Measurements from ENCODE around the gene TYMP. TPM values are rescaled to one million over a fixed set of nuclear protein-coding genes. Genes with fewer than 3 reads are reported as not detected.

TYMP gene
- total RNA-seq, 3 donors from 2014 or later (not counting 1 experiment from before 2014, with no cell fraction given), result 17.7 to 44.6 (median 32.4) TPM

DNA sequence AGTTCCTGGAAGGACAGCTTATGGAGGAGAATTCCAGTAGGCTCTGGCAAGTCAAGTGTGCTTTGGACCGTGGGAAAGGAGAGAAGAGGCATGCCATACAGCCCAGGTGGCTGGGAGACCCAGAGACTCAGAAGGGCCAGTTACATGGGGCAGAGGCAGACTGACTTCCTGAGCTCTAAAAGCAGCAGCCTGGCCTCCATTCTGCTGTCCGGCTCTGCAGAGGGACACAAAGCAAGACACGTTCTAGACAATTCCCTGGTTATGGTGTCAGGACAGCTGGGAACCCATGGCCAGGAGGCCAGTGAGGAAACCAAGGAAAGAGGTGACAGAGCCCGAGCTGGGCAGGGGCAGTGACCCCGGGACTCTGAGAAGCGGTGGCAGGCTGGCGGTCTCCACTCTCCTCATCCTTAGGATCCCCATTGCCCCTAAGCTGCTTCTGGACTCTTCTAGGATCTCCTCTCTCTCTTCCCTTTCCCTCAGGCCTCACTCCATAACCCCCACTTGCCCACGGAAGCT, 45.7 kb upstream of the TYMP start:
- H3K27ac Mint-ChIP-seq, result no peak overlapping the region
- TF ChIP-seq, protein P1, sequence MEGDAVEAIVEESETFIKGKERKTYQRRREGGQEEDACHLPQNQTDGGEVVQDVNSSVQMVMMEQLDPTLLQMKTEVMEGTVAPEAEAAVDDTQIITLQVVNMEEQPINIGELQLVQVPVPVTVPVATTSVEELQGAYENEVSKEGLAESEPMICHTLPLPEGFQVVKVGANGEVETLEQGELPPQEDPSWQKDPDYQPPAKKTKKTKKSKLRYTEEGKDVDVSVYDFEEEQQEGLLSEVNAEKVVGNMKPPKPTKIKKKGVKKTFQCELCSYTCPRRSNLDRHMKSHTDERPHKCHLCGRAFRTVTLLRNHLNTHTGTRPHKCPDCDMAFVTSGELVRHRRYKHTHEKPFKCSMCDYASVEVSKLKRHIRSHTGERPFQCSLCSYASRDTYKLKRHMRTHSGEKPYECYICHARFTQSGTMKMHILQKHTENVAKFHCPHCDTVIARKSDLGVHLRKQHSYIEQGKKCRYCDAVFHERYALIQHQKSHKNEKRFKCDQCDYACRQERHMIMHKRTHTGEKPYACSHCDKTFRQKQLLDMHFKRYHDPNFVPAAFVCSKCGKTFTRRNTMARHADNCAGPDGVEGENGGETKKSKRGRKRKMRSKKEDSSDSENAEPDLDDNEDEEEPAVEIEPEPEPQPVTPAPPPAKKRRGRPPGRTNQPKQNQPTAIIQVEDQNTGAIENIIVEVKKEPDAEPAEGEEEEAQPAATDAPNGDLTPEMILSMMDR (IDR thresholded peaks at IDR 0.05), result no peak
- H3K27me3 Mint-ChIP-seq (ENCODE audit: low read depth in 2 of 2), result no peaks in the 10 kb centered on the region
- no peaks in the 10 kb centered on the region for H3K36me3 Mint-ChIP-seq
- ATAC-seq (no peak), DNase-seq (no peak)
- 96% methylated on average over 8 of the region's 8 CpGs for WGBS (ENCODE audit: insufficient coverage)
- Histone ChIP-seq H3K9me3 (ENCODE audit: control insufficient read depth, insufficient read depth, low read length) (no peaks in the 10 kb centered on the region), H3K4me3 (ENCODE audit: low read length) (no peak overlapping the region), H3K27me3 (ENCODE audit: control insufficient read depth, insufficient read depth, low read length) (no peaks in the 10 kb centered on the region), H3K36me3 (ENCODE audit: control insufficient read depth, insufficient read depth, low read length) (peaks cover 8% of the 10 kb centered on the region), H3K27ac (ENCODE audit: low read length) (no peak overlapping the region), H3K4me1 (ENCODE audit: control insufficient read depth, insufficient read depth, low read length) (peaks cover 21% of the 10 kb centered on the region)
- no peak overlapping the region for H3K4me3 Mint-ChIP-seq
- intact Hi-C loops (cut with micrococcal nuclease), result no loop called here
- H3K9me3 Mint-ChIP-seq, result no peaks in the 10 kb centered on the region
- peaks cover 0 to 13% of the 10 kb centered on the region in 2 donors for H3K4me1 Mint-ChIP-seq

DNA sequence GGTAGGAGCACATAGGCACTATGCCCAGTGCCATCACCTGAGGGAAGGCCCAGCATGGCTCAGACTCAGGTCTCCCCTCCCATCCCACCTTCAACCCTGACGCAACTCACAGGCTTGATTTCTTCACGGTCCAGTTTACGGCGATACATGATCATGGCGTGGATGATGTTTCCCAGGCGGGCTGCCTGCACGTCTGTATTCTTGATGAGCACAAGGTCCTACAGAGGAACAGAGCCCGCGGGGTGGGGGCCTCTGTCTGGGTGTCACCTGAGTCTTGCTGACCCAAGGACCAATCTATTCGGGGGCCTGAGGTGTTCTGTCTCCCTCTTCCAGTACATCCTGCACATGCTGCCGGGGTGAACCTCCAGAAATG, 44.6 kb upstream of the TYMP start:
- H3K36me3 ChIP-seq (ENCODE audit: control insufficient read depth, insufficient read depth, low read length), result peaks cover 12% of the 10 kb centered on the region
- H3K27me3 Mint-ChIP-seq (ENCODE audit: low read depth in 2 of 2), result no peaks in the 10 kb centered on the region
- no peak overlapping the region for H3K27ac Mint-ChIP-seq
- no peaks in the 10 kb centered on the region for H3K9me3 ChIP-seq (ENCODE audit: control insufficient read depth, insufficient read depth, low read length)
- ATAC-seq (no peak), DNase-seq (no peak)
- H3K4me1 ChIP-seq (ENCODE audit: control insufficient read depth, insufficient read depth, low read length), result peaks cover 21% of the 10 kb centered on the region
- no peaks in the 10 kb centered on the region for H3K36me3 Mint-ChIP-seq
- no peaks in the 10 kb centered on the region for H3K27me3 ChIP-seq (ENCODE audit: control insufficient read depth, insufficient read depth, low read length)
- no peak overlapping the region for H3K27ac ChIP-seq (ENCODE audit: low read length)
- H3K4me1 Mint-ChIP-seq, result peaks cover 0 to 8% of the 10 kb centered on the region in 2 donors
- no peaks in the 10 kb centered on the region for H3K9me3 Mint-ChIP-seq
- no peak overlapping the region for H3K4me3 Mint-ChIP-seq
- no peak overlapping the region for H3K4me3 ChIP-seq (ENCODE audit: low read length)
- intact Hi-C loops (cut with micrococcal nuclease), result no loop called here
- TF ChIP-seq, protein P1 (IDR thresholded peaks at IDR 0.05), result no peak
- 96% methylated on average over 11 of the region's 11 CpGs for WGBS (ENCODE audit: insufficient coverage)

DNA sequence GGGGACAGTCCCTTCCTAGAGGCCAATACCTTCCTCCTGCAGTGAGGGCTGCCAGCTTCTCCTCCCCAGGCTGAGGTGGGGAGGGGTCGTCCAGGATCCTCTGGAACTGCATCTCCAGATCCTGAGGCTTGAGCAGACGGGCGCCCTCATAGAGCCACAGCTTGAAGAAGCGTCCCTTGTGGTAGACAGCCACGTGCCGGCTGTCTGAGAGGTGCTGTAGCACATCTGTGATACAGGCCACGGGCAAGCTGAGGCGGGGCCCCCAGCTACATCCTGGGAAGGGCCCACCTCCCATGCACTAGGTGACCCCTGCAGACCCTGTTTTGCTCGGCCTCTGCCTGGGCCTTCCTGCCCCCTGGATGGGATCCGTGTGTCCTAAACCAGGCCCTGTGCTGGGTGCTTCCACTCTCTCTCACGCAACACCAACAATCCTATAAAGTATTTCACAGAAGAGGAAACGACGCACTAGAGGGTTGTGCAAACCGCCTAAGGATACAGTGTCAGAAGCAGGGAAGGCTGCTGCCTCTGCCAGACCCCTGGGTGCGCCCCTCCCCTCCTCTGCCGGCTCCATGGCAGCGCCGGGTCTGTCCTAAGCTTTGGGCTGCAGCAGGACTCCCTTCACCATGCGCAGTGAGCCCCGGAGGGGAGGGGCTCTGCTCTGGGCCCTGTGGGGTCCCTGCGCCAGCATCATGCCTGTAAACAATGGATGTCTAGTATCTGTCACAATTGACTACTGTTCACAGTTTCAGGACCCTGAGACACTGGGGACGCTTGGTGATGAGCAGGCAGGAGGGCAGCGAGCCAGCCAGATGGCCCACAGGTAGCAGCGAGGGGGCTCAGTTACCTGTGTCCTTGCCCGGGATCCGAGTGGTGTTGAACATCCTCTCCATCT, 43.9 kb upstream of the TYMP start:
- no peaks in the 10 kb centered on the region for H3K9me3 ChIP-seq (ENCODE audit: control insufficient read depth, insufficient read depth, low read length)
- H3K27me3 Mint-ChIP-seq (ENCODE audit: low read depth in 2 of 2), result no peaks in the 10 kb centered on the region
- peaks cover 17% of the 10 kb centered on the region for H3K4me1 ChIP-seq (ENCODE audit: control insufficient read depth, insufficient read depth, low read length)
- H3K4me1 Mint-ChIP-seq, result peaks cover 0 to 8% of the 10 kb centered on the region in 2 donors
- H3K27ac Mint-ChIP-seq, result no peak overlapping the region
- peaks cover 13% of the 10 kb centered on the region for H3K36me3 ChIP-seq (ENCODE audit: control insufficient read depth, insufficient read depth, low read length)
- WGBS (ENCODE audit: insufficient coverage), result 93% methylated on average over 26 of the region's 26 CpGs
- H3K4me3 Mint-ChIP-seq, result no peak overlapping the region
- no peaks in the 10 kb centered on the region for H3K27me3 ChIP-seq (ENCODE audit: control insufficient read depth, insufficient read depth, low read length)
- no peaks in the 10 kb centered on the region for H3K36me3 Mint-ChIP-seq
- no peaks in the 10 kb centered on the region for H3K9me3 Mint-ChIP-seq
- TF ChIP-seq, protein P1 (IDR thresholded peaks at IDR 0.05), result no peak
- ATAC-seq (no peak), DNase-seq (no peak)
- H3K4me3 ChIP-seq (ENCODE audit: low read length), result no peak overlapping the region
- intact Hi-C loops (cut with micrococcal nuclease), result no loop called here
- no peak overlapping the region for H3K27ac ChIP-seq (ENCODE audit: low read length)

Measured in natural killer cell (primary cell).